Measurements from ENCODE around the gene KLF6.
A peak's percentile ranks its signal among the peaks of the same experiment; 100 is the strongest.

The KLF6 gene

DNA sequence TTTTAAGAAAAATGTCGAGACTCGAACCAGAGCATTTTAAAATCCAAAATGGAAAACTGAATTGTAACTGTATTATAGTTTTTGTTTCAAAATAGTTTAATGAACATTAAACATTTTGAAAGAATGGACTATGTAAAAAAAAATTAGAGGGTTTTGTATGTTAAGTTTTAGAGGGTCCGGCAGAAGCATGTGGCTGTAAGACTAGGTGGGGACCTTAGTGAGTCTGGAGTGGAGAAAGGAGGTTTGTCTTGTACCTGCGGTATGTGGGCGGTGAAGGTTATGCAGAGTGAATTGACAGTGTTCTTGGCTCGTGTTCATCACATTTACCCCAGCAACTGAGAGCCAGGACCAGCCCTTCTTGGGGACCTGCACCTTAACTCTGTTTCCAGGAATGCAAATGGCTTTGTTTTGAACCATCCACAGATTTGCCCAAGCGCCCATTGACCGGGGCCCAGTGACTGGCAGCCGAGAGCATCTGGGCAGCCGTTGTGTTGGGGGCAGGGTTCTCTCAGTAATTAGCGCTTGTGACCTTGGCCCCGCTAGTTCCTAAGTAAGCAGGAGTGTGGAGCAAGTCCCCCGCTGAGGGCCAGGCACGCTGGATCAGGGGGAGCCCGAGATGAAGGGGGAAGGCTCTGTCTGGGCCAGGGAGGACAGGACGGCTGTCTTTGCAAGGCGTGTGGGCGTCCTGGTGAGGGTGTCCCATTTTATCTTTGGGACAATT is 1.4 kb upstream of the KLF6 start:
- peak overlapping the region; percentile 75 for H3K4me3 ChIP-seq (ENCODE audit: low read depth, low read length, poor library complexity, severe bottlenecking)
- H3K9me2 ChIP-seq (ENCODE audit: low read depth, low read length) = no peaks in the 10 kb centered on the region
- H3K36me3 ChIP-seq (ENCODE audit: insufficient read depth, low read length) = peaks cover 8% of the 10 kb centered on the region; the same call in 1 of the 2 replicates
- H3K4me2 ChIP-seq (ENCODE audit: low read length) = peak overlapping the region; percentile 90
- no peaks in the 10 kb centered on the region for H3F3A ChIP-seq (ENCODE audit: insufficient read depth, low read length)
- H3K9ac ChIP-seq (ENCODE audit: low read length) = peak overlapping the region; percentile 89
- 0 out of 2 replicates have a peak, but pooled peaks cover 6% of the 10 kb centered on the region for H3K27me3 ChIP-seq (ENCODE audit: insufficient read depth, low read length)
- no peak overlapping the region for H2AFZ ChIP-seq (ENCODE audit: low read length)
- H3K4me1 ChIP-seq (ENCODE audit: insufficient read depth, low read length, severe bottlenecking) = peaks cover 30% of the 10 kb centered on the region
- peaks cover 30% of the 10 kb centered on the region for H3K79me2 ChIP-seq (ENCODE audit: insufficient read depth, low read length)
- H4K20me1 ChIP-seq (ENCODE audit: insufficient read depth, low read length) = no peaks in the 10 kb centered on the region
- no peaks in the 10 kb centered on the region for H3K9me3 ChIP-seq (ENCODE audit: low read length)
- H3K27ac ChIP-seq (ENCODE audit: low read depth, low read length, poor library complexity, severe bottlenecking) = no peak overlapping the region
- TF ChIP-seq, protein P1, sequence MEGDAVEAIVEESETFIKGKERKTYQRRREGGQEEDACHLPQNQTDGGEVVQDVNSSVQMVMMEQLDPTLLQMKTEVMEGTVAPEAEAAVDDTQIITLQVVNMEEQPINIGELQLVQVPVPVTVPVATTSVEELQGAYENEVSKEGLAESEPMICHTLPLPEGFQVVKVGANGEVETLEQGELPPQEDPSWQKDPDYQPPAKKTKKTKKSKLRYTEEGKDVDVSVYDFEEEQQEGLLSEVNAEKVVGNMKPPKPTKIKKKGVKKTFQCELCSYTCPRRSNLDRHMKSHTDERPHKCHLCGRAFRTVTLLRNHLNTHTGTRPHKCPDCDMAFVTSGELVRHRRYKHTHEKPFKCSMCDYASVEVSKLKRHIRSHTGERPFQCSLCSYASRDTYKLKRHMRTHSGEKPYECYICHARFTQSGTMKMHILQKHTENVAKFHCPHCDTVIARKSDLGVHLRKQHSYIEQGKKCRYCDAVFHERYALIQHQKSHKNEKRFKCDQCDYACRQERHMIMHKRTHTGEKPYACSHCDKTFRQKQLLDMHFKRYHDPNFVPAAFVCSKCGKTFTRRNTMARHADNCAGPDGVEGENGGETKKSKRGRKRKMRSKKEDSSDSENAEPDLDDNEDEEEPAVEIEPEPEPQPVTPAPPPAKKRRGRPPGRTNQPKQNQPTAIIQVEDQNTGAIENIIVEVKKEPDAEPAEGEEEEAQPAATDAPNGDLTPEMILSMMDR (IDR thresholded peaks at IDR 0.05; ENCODE audit: low read length) = no peak
- TF ChIP-seq EZH2 (IDR thresholded peaks at IDR 0.05; ENCODE audit: borderline replicate concordance, low read length) = no peak

DNA sequence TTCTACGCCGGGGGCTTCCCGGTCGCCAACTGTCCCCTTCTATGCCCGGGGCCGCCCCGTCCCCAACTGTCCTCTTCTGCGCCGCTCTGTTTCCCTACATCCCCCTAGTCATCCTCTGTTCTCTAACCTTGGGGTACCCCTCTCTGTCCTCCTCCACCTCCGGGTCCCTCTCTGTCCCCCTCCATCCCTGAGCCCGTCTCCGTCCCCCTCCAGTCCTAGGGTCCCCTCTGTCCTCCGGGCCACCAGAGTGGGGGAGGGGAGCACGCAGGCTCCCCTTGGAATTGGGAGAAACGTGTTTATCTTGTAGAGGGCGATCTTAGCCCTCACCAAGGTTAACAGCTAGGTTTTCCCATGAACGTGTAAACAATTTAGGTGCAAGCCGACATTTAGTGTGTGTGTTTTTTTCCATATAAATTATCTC is 852 bp upstream of the KLF6 start:
- TF ChIP-seq, protein P1 (IDR thresholded peaks at IDR 0.05; ENCODE audit: low read length) = no peak
- no peak for TF ChIP-seq EZH2 (IDR thresholded peaks at IDR 0.05; ENCODE audit: borderline replicate concordance, low read length)
- H2AFZ ChIP-seq (ENCODE audit: low read length) = no peak overlapping the region
- no peaks in the 10 kb centered on the region for H3K9me3 ChIP-seq (ENCODE audit: low read length)
- 0 out of 2 replicates have a peak, but pooled peaks cover 6% of the 10 kb centered on the region for H3K27me3 ChIP-seq (ENCODE audit: insufficient read depth, low read length)
- H3K79me2 ChIP-seq (ENCODE audit: insufficient read depth, low read length) = peaks cover 30% of the 10 kb centered on the region
- peak overlapping the region; percentile 89 for H3K9ac ChIP-seq (ENCODE audit: low read length)
- no peaks in the 10 kb centered on the region for H3K9me2 ChIP-seq (ENCODE audit: low read depth, low read length)
- H3K4me2 ChIP-seq (ENCODE audit: low read length) = peak overlapping the region; percentile 90
- H3K36me3 ChIP-seq (ENCODE audit: insufficient read depth, low read length) = peaks cover 14% of the 10 kb centered on the region
- no peaks in the 10 kb centered on the region for H3F3A ChIP-seq (ENCODE audit: insufficient read depth, low read length)
- H3K4me3 ChIP-seq (ENCODE audit: low read depth, low read length, poor library complexity, severe bottlenecking) = peak overlapping the region; percentile 75
- H4K20me1 ChIP-seq (ENCODE audit: insufficient read depth, low read length) = no peaks in the 10 kb centered on the region
- H3K27ac ChIP-seq (ENCODE audit: low read depth, low read length, poor library complexity, severe bottlenecking) = peak overlapping the region; percentile 71
- H3K4me1 ChIP-seq (ENCODE audit: insufficient read depth, low read length, severe bottlenecking) = peaks cover 34% of the 10 kb centered on the region

DNA sequence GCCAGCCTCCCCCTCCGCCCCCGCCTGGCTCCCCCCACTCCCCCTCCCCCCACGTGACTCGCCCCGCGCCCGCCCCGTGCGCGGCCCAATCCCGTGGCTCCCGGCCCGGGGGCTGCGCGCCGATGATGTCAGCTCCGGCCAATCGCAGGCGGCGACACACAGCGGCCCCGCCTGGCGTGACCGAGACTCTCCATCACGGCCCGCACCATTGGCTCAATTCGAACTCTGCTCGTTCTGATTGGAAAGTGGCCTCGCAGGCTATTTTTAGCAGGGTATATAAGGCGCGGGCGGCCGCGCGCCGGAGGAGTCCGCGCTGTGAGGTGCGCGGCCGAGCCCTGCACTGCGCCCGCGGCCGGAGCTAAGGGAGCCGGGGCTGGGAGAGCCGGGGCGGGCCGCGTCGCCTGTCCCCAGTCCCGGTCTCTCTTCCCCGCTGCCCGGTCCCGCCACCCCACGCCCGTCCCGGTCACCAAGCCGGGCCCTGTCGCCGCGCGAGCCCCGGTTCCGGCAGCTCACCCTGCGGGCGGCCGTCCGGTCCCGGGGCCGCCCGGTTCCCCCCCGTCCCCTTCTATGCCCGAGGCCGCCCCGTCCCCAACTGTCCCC is 342 bp upstream of the KLF6 start:
- H3K9me3 ChIP-seq (ENCODE audit: low read length) = no peaks in the 10 kb centered on the region
- H3K27ac ChIP-seq (ENCODE audit: low read depth, low read length, poor library complexity, severe bottlenecking) = peak overlapping the region; percentile 85
- peaks cover 34% of the 10 kb centered on the region for H3K4me1 ChIP-seq (ENCODE audit: insufficient read depth, low read length, severe bottlenecking)
- peak overlapping the region; percentile 89 for H3K9ac ChIP-seq (ENCODE audit: low read length)
- H3K4me3 ChIP-seq (ENCODE audit: low read depth, low read length, poor library complexity, severe bottlenecking) = peak overlapping the region; percentile 100
- H3K79me2 ChIP-seq (ENCODE audit: insufficient read depth, low read length) = peaks cover 30% of the 10 kb centered on the region
- peaks cover 19% of the 10 kb centered on the region for H3K36me3 ChIP-seq (ENCODE audit: insufficient read depth, low read length)
- no peaks in the 10 kb centered on the region for H3K9me2 ChIP-seq (ENCODE audit: low read depth, low read length)
- TF ChIP-seq, protein P1 (IDR thresholded peaks at IDR 0.05; ENCODE audit: low read length) = no peak
- TF ChIP-seq EZH2 (IDR thresholded peaks at IDR 0.05; ENCODE audit: borderline replicate concordance, low read length) = no peak
- H3K4me2 ChIP-seq (ENCODE audit: low read length) = peak overlapping the region; percentile 90
- no peaks in the 10 kb centered on the region for H3F3A ChIP-seq (ENCODE audit: insufficient read depth, low read length)
- H2AFZ ChIP-seq (ENCODE audit: low read length) = no peak overlapping the region
- 0 out of 2 replicates have a peak, but pooled peaks cover 3% of the 10 kb centered on the region for H3K27me3 ChIP-seq (ENCODE audit: insufficient read depth, low read length)
- H4K20me1 ChIP-seq (ENCODE audit: insufficient read depth, low read length) = no peaks in the 10 kb centered on the region

Data from OCI-LY1 (cell line).